ENCODE measurements around the gene PYCARD.

PYCARD gene

DNA sequence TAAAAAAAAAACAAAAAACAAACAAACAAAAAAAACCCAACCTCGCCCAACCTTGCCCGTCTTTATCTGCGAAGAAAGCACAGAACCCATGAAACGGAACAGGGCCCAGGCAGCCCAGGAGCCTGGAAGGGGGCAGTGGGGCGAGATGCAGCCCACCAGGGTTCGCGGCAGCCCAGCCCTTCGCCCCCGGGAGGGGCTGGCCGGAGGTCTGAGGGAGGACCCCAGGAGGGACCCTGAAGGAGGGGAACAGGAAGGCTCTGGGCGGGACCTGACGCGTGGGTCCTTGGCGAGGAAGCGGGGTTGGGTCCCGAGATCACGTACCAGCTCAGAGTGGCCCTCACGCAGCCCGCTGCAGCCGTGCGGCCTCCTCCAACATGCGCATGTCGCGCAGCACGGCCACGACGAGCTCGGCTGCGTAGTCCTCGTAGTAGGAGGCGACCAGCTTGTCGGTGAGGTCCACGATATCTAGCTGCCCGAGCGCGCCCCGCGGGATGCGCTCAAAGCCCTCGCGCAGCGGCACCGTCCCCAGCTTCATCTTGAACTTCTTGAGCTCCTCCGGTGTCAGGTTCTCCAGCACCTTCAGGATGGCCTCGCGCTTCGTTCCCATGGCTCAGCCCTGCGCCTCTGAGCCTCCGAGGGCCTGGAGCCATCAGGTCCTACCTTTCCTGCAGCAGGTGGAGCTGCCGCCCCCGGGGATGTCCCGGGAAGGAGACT lies 14.0 kb upstream of the PYCARD start, which contains the start of gene PYDC1:
Gene PYDC1, minus strand, starts transcription at position 714 of the 714 bp plus-strand sequence. Its CDS starts 107 bp downstream, at position 607.
- Histone ChIP-seq H3K4me3 (ENCODE audit: low read depth, low read length) (no peak within 1 kb of the TSS), H3K36me3 (no peaks in the 10 kb centered on the region), H3K4me1 (no peaks in the 10 kb centered on the region), H3K27me3 (peaks cover 78% of the 10 kb centered on the region), H3K9me3 (no peaks in the 10 kb centered on the region)
- DNase-seq, result no peak
- TF ChIP-seq, protein P1, sequence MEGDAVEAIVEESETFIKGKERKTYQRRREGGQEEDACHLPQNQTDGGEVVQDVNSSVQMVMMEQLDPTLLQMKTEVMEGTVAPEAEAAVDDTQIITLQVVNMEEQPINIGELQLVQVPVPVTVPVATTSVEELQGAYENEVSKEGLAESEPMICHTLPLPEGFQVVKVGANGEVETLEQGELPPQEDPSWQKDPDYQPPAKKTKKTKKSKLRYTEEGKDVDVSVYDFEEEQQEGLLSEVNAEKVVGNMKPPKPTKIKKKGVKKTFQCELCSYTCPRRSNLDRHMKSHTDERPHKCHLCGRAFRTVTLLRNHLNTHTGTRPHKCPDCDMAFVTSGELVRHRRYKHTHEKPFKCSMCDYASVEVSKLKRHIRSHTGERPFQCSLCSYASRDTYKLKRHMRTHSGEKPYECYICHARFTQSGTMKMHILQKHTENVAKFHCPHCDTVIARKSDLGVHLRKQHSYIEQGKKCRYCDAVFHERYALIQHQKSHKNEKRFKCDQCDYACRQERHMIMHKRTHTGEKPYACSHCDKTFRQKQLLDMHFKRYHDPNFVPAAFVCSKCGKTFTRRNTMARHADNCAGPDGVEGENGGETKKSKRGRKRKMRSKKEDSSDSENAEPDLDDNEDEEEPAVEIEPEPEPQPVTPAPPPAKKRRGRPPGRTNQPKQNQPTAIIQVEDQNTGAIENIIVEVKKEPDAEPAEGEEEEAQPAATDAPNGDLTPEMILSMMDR (IDR thresholded peaks at IDR 0.05; ENCODE audit: low read depth, low read length), result no peak

DNA sequence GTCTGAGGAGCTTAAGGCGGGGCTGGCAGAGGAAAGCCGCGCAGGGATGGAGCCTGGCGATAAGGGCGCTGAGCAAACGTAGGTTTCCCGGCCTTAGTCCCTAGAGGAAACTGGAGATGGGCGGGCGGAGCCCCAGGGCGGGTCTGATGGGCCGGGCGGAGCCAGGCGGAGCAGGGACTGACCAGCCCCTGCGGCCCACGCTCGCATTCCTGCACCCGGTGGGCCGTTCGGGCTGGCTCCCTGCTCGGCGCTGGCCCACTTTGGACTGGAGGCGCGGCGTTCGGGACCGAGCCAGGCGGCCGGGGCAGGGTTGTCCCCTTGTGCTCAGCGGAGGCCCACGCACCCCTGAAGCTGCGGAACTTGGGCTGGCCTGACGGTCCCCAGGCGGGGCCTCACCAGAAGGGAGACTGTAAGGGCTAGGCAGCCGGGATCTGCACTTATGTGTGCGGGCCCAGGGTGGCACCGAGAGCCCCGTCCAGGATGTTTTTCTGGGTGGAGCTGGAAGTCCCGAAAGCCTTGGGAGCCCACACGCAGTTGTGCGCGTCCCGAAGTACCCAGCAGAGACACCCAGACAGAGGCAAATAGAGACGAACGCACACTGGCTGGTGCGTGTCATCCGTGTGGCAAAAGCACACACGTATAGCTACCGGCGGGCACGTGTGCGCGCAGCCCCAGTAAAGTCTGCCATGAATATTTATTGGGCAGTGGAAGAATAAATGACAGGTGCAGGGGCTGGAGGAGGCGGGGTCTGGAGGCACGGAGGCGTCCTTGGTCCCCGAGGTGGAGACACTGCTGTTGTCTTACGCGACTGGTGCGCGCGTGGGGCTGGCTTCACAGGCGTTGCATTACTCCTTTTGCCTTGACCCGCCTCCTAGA lies 13.0 kb upstream of the PYCARD start:
- peak; percentile 51 for DNase-seq
- H3K4me1 ChIP-seq, result no peaks in the 10 kb centered on the region
- peak overlapping the region; percentile 24 for H3K4me3 ChIP-seq (ENCODE audit: low read depth, low read length)
- TF ChIP-seq, protein P1 (IDR thresholded peaks at IDR 0.05; ENCODE audit: low read depth, low read length), result no peak
- peaks cover 79% of the 10 kb centered on the region for H3K27me3 ChIP-seq
- H3K36me3 ChIP-seq, result no peaks in the 10 kb centered on the region
- H3K9me3 ChIP-seq, result no peaks in the 10 kb centered on the region

DNA sequence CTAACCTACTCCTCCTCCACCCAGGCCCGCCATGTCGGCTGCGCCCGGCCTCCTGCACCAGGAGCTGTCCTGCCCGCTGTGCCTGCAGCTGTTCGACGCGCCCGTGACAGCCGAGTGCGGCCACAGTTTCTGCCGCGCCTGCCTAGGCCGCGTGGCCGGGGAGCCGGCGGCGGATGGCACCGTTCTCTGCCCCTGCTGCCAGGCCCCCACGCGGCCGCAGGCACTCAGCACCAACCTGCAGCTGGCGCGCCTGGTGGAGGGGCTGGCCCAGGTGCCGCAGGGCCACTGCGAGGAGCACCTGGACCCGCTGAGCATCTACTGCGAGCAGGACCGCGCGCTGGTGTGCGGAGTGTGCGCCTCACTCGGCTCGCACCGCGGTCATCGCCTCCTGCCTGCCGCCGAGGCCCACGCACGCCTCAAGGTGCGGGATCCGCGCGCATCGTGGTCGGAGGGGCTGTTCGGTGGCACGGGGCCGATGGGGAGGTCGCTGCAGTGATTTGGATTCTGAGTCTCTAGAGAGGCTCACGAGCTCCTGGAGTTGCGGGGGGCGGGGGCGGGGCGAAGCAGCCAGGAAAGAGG lies 12.2 kb upstream of the PYCARD start:
- H3K9me3 ChIP-seq, result no peaks in the 10 kb centered on the region
- peak overlapping the region; percentile 24 for H3K4me3 ChIP-seq (ENCODE audit: low read depth, low read length)
- H3K27me3 ChIP-seq, result peaks cover 83% of the 10 kb centered on the region
- DNase-seq, result no peak
- no peaks in the 10 kb centered on the region for H3K36me3 ChIP-seq
- TF ChIP-seq, protein P1 (IDR thresholded peaks at IDR 0.05; ENCODE audit: low read depth, low read length), result no peak
- H3K4me1 ChIP-seq, result no peaks in the 10 kb centered on the region

DNA sequence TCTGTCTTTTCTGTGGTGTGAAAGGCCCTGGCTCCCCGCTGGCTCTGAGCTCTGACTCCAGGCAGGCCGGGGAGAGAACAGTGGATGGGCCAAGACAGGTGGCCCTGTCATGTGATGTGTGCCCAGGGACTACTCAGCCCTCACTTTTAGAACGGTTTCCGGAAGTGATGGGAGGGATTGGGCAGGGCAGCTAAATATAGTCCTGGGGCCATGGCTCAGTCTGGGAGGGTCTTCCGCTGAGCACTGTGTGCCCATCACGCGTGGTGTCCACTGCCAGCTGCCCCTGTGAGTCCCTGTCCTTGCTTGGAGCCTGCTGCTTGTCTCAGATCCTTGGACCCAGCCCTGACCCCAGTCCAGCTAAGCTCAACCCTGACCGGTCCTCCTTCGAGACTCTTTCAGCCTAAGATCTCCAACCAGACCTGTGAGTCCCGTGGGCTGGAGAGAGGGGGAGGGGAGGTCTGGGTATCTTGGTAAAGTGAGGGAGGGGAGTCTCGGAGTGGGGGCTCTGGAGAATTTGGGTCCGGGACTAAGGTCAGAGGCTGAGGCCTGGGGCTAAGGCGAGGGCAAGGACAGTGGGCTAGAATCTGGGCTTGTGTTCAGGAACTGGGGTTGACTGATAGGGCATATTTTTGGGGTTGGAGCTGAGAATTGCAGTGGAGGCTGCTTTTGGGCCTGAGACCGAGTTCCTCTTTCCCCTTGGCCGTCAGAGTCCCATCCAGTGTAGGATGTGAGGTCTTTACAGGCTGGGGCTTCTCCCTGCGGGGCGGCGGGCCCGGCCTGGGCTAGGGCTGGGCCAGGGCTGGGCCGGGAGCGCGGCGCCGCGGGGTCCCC lies 11.5 kb upstream of the PYCARD start, which contains the start of gene TRIM72:
Gene TRIM72, plus strand, starts transcription at position 243 of the 831 bp plus-strand sequence. CDS start 620 bp downstream, outside the sequence.
- peak within 1 kb of the TSS; percentile 24 for H3K4me3 ChIP-seq (ENCODE audit: low read depth, low read length)
- H3K9me3 ChIP-seq, result no peaks in the 10 kb centered on the region
- H3K4me1 ChIP-seq, result no peaks in the 10 kb centered on the region
- TF ChIP-seq, protein P1 (IDR thresholded peaks at IDR 0.05; ENCODE audit: low read depth, low read length), result no peak
- no peaks in the 10 kb centered on the region for H3K36me3 ChIP-seq
- peaks cover 79% of the 10 kb centered on the region for H3K27me3 ChIP-seq
- no peak for DNase-seq

DNA sequence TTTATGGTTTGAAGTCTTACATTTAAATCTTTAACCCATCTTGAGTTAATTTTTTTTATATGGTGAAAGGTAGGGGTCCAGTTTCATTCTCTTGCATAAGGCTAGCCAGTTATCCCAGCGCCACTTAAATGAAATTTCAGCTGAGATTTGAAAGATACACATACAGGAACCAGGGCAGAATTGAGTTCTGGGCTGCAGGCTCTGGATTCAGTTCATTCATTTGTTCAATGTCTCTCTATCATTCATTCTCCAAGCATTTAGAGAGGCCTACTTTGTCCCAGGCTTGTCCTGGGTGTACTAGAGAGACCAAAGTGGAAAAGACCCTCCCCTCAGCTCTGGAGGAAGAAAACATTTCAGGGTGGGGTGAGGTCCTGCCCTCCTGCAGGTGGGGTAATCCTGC lies 10.8 kb upstream of the PYCARD start:
- no peak overlapping the region for H3K4me3 ChIP-seq (ENCODE audit: low read depth, low read length)
- H3K4me1 ChIP-seq, result no peaks in the 10 kb centered on the region
- TF ChIP-seq, protein P1 (IDR thresholded peaks at IDR 0.05; ENCODE audit: low read depth, low read length), result no peak
- no peaks in the 10 kb centered on the region for H3K9me3 ChIP-seq
- no peak for DNase-seq
- no peaks in the 10 kb centered on the region for H3K36me3 ChIP-seq
- H3K27me3 ChIP-seq, result peaks cover 75% of the 10 kb centered on the region
